ENCODE data around the gene G6PC1. TPM values are rescaled to one million over a fixed set of nuclear protein-coding genes. Genes with fewer than 3 reads are reported as not detected.

G6PC1 gene
- total and polyA plus RNA-seq, 2 experiments from 2014 or later, result not detected

DNA sequence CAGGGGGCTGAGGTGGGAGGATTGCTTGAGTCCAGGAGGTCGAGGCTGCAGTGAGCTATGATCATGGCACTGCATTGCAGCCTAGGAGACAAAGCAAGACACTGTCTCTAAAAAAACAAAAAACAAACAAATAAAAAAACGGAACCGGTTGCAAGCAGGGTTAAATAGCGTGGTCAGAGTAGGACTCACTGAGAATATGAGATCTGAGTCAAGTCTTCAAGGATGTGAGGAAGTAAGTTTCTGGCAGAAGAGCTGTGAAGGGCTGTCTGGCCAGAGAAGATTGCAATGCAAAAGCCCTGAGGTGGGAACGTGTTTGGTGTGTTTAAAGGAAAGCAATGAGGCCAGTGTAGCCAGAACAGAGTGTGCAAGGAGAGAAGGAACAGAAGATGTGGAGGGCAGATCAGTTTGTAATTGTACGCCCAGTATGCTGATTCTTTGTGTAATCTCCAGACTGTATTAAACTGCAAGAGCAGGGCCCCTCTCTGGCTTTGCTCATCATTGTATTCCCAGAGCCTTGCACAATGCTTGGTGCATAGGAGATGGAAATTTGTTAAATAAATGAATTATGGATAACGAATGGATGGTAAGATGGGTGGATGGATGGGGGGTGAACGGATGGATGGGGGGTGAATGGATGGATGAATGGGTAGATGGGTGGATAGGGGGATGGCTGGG is 6.3 kb downstream of the G6PC1 start:
- no peak overlapping the region for H3K27ac ChIP-seq (ENCODE audit: low read depth)
- no peak for DNase-seq (ENCODE audit: low spot score)
- H3K27ac Mint-ChIP-seq, result no peak overlapping the region
- no peak overlapping the region for H3K4me3 Mint-ChIP-seq
- H3K27me3 ChIP-seq (ENCODE audit: insufficient read depth), result no peaks in the 10 kb centered on the region
- TF ChIP-seq JUNB (IDR thresholded peaks at IDR 0.05; ENCODE audit: unreplicated experiment) (no peak), CREB1 (CRISPR knock-in tag; IDR thresholded peaks at IDR 0.05; ENCODE audit: low read depth) (no peak), EZH2 (IDR thresholded peaks at IDR 0.05; ENCODE audit: low read depth, unreplicated experiment) (no peak), EZH2phosphoT487 (IDR thresholded peaks at IDR 0.05; ENCODE audit: unreplicated experiment) (no peak)
- H3K9me3 Mint-ChIP-seq, result no peaks in the 10 kb centered on the region
- H3K79me2 ChIP-seq (replicated peaks; ENCODE audit: insufficient read depth), result no peaks in the 10 kb centered on the region
- no peak overlapping the region for H3K4me2 ChIP-seq
- no peaks in the 10 kb centered on the region for H3K36me3 Mint-ChIP-seq (ENCODE audit: low read depth)
- H3K4me1 ChIP-seq (ENCODE audit: insufficient read depth), result peaks cover 6% of the 10 kb centered on the region; the same call in 1 of the 2 replicates
- no peaks in the 10 kb centered on the region for H4K20me1 ChIP-seq (replicated peaks; ENCODE audit: insufficient read depth)
- H3K4me1 Mint-ChIP-seq, result 0 out of 3 replicates have a peak, but pooled peaks cover 8% of the 10 kb centered on the region
- no peaks in the 10 kb centered on the region for H3K9me2 ChIP-seq (ENCODE audit: insufficient read depth)
- H3K27me3 Mint-ChIP-seq (ENCODE audit: insufficient read depth, low read depth, poor library complexity), result peaks cover 1% of the 10 kb centered on the region
- no peaks in the 10 kb centered on the region for H3K36me3 ChIP-seq (ENCODE audit: insufficient read depth)
- no peak overlapping the region for H3K4me3 ChIP-seq
- H2AFZ ChIP-seq, result peak overlapping the region; percentile 32; the same call in 1 of the 2 replicates
- ATAC-seq, result no peak
- no peaks in the 10 kb centered on the region for H3F3A ChIP-seq (replicated peaks; ENCODE audit: low read depth)

DNA sequence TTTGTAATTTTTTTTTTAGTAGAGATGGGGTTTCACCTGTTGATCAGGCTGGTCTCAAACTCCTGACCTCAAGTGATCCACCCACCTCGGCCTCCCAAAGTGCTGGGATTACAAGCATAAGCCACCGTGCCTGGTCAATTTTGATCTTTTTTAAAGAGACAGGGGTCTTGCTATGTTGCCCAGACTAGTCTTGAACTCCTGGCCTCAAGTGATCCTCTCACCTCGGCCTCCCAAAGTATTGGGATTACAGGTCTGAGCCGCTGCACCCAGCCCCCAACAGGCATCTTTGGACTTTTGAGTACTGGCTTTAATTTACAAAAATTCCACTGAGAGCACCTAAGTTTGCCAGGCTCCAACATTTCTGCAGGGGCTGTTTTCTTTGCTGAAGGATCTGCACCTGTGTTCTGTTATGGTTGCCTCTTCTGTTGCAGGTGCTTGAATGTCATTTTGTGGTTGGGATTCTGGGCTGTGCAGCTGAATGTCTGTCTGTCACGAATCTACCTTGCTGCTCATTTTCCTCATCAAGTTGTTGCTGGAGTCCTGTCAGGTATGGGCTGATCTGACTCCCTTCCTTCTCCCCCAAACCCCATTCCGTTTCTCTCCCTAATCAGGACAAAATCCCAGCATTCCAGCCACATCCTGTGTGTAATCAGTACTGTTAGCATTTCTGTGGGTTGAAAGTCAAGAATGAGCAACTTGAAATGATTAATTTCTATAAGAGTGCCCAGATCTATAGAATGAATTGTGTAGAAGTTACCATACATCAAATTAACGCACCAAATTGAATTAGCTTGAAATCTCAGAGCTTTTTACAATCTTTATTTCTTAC is 8.5 kb downstream of the G6PC1 start:
- Mint-ChIP-seq H3K27me3 (ENCODE audit: insufficient read depth, low read depth, poor library complexity) (no peaks in the 10 kb centered on the region), H3K9me3 (no peaks in the 10 kb centered on the region), H3K4me3 (no peak overlapping the region), H3K36me3 (ENCODE audit: low read depth) (no peaks in the 10 kb centered on the region), H3K27ac (no peak overlapping the region), H3K4me1 (peaks cover 6% of the 10 kb centered on the region; the same call in 1 of the 3 replicates)
- no peak for DNase-seq (ENCODE audit: low spot score)
- Histone ChIP-seq H3K79me2 (replicated peaks; ENCODE audit: insufficient read depth) (no peaks in the 10 kb centered on the region), H3K36me3 (ENCODE audit: insufficient read depth) (no peaks in the 10 kb centered on the region), H3K4me2 (no peak overlapping the region), H3K4me1 (ENCODE audit: insufficient read depth) (no peaks in the 10 kb centered on the region), H2AFZ (peak overlapping the region; percentile 63; the same call in 1 of the 2 replicates), H3K9me2 (ENCODE audit: insufficient read depth) (no peaks in the 10 kb centered on the region), H4K20me1 (replicated peaks; ENCODE audit: insufficient read depth) (no peaks in the 10 kb centered on the region), H3K27ac (ENCODE audit: low read depth) (no peak overlapping the region), H3K4me3 (no peak overlapping the region), H3F3A (replicated peaks; ENCODE audit: low read depth) (no peaks in the 10 kb centered on the region), H3K27me3 (ENCODE audit: insufficient read depth) (no peaks in the 10 kb centered on the region)
- no peak for ATAC-seq
- TF ChIP-seq ZNF331 (CRISPR knock-in tag; IDR thresholded peaks at IDR 0.05; ENCODE audit: low read depth) (no peak), EZH2phosphoT487 (IDR thresholded peaks at IDR 0.05; ENCODE audit: unreplicated experiment) (no peak), ZNF114 (CRISPR knock-in tag; IDR thresholded peaks at IDR 0.05) (no peak), STAT1 (IDR thresholded peaks at IDR 0.05; ENCODE audit: unreplicated experiment) (no peak), CREB1 (CRISPR knock-in tag; IDR thresholded peaks at IDR 0.05; ENCODE audit: low read depth) (no peak), EZH2 (IDR thresholded peaks at IDR 0.05; ENCODE audit: low read depth, unreplicated experiment) (no peak), NANOG (IDR thresholded peaks at IDR 0.05; ENCODE audit: borderline replicate concordance) (no peak), JUNB (IDR thresholded peaks at IDR 0.05; ENCODE audit: unreplicated experiment) (no peak)
- TF ChIP-seq, protein P1, sequence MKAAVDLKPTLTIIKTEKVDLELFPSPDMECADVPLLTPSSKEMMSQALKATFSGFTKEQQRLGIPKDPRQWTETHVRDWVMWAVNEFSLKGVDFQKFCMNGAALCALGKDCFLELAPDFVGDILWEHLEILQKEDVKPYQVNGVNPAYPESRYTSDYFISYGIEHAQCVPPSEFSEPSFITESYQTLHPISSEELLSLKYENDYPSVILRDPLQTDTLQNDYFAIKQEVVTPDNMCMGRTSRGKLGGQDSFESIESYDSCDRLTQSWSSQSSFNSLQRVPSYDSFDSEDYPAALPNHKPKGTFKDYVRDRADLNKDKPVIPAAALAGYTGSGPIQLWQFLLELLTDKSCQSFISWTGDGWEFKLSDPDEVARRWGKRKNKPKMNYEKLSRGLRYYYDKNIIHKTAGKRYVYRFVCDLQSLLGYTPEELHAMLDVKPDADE (IDR thresholded peaks at IDR 0.05), result no peak
- TF ChIP-seq, protein P2, sequence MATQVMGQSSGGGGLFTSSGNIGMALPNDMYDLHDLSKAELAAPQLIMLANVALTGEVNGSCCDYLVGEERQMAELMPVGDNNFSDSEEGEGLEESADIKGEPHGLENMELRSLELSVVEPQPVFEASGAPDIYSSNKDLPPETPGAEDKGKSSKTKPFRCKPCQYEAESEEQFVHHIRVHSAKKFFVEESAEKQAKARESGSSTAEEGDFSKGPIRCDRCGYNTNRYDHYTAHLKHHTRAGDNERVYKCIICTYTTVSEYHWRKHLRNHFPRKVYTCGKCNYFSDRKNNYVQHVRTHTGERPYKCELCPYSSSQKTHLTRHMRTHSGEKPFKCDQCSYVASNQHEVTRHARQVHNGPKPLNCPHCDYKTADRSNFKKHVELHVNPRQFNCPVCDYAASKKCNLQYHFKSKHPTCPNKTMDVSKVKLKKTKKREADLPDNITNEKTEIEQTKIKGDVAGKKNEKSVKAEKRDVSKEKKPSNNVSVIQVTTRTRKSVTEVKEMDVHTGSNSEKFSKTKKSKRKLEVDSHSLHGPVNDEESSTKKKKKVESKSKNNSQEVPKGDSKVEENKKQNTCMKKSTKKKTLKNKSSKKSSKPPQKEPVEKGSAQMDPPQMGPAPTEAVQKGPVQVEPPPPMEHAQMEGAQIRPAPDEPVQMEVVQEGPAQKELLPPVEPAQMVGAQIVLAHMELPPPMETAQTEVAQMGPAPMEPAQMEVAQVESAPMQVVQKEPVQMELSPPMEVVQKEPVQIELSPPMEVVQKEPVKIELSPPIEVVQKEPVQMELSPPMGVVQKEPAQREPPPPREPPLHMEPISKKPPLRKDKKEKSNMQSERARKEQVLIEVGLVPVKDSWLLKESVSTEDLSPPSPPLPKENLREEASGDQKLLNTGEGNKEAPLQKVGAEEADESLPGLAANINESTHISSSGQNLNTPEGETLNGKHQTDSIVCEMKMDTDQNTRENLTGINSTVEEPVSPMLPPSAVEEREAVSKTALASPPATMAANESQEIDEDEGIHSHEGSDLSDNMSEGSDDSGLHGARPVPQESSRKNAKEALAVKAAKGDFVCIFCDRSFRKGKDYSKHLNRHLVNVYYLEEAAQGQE (IDR thresholded peaks at IDR 0.05; ENCODE audit: unreplicated experiment), result no peak
- TF ChIP-seq, protein P3, sequence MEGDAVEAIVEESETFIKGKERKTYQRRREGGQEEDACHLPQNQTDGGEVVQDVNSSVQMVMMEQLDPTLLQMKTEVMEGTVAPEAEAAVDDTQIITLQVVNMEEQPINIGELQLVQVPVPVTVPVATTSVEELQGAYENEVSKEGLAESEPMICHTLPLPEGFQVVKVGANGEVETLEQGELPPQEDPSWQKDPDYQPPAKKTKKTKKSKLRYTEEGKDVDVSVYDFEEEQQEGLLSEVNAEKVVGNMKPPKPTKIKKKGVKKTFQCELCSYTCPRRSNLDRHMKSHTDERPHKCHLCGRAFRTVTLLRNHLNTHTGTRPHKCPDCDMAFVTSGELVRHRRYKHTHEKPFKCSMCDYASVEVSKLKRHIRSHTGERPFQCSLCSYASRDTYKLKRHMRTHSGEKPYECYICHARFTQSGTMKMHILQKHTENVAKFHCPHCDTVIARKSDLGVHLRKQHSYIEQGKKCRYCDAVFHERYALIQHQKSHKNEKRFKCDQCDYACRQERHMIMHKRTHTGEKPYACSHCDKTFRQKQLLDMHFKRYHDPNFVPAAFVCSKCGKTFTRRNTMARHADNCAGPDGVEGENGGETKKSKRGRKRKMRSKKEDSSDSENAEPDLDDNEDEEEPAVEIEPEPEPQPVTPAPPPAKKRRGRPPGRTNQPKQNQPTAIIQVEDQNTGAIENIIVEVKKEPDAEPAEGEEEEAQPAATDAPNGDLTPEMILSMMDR (conservative IDR thresholded peaks at IDR 0.05; ENCODE audit: low read depth in 2 of 2), result no peak
